Endothelial cell of umbilical vein (primary cell): Measurements from ENCODE around the gene SH3D19. TPM values are rescaled to one million over a fixed set of nuclear protein-coding genes. Genes with fewer than 3 reads are reported as not detected.

Source experiments
- BruUV-seq: library from RNA; stranded (reverse); fragments of 400-500 nt; replicated peaks from 2 replicates; lab custom pipeline; 2021; lab: Mats Ljungman, UMichigan
- CTCF ChIA-PET: fragments of 300-600, 350-600 bp; sonication (Branson Sonifier 250); formaldehyde crosslinking; loops from one replicate; lab custom pipeline; 2021; ENCODE audit warnings: antibody characterized with exemption, inconsistent platforms; lab: Charles Lee
- POLR2A ChIA-PET: fragments of 300-600, 350-600 bp; sonication (Branson Sonifier 250); formaldehyde crosslinking; loops from one replicate; lab custom pipeline; 2021; ENCODE audit warnings: antibody characterized with exemption, inconsistent platforms; lab: Charles Lee
- DNase-seq: peaks from one replicate; pipeline ENCODE4 v3.0.0-alpha.2; 2011; ENCODE audit warnings: low read depth, low spot score
- FAIRE-seq: peaks from 2 replicates; lab custom pipeline; 2011; peaks lifted over from hg19 to GRCh38; lab: Jason Lieb, UNC
- H2AFZ ChIP-seq: 2 replicates; pipeline ENCODE4 v1.6.0; 2012; ENCODE audit warnings: low read depth, low read length, control low read depth, inconsistent platforms
- H3K27ac ChIP-seq: 2 replicates; pipeline ENCODE4 v1.5.1; 2011; ENCODE audit warnings: low read depth, mild to moderate bottlenecking, control low read depth, low read length, moderate library complexity; ENCODE audit not compliant: insufficient read depth
- H3K27me3 ChIP-seq, 2 experiments: 2 replicates each; pipeline versions ENCODE4 v1.6.0 to v1.6.1; 2011; ENCODE audit warnings: low read length in 2 of 2, mixed read lengths in 1 of 2; ENCODE audit not compliant: control insufficient read depth in 2 of 2, insufficient read depth in 2 of 2
- H3K36me3 ChIP-seq, 2 experiments: 2 replicates in 1 of 2; 3 replicates in 1 of 2; pipeline ENCODE4 v1.5.1; 2011; ENCODE audit warnings: low read length in 2 of 2, mild to moderate bottlenecking in 1 of 2, moderate library complexity in 1 of 2; ENCODE audit not compliant: control insufficient read depth in 2 of 2, insufficient read depth in 2 of 2; ENCODE audit errors: extremely low read depth in 1 of 2
- H3K4me1 ChIP-seq: 3 replicates; pipeline ENCODE4 v1.5.1; 2011; ENCODE audit warnings: mild to moderate bottlenecking, low read length; ENCODE audit not compliant: control insufficient read depth, insufficient read depth; ENCODE audit errors: extremely low read depth
- H3K4me2 ChIP-seq: 2 replicates; pipeline ENCODE4 v1.6.1; 2011; ENCODE audit warnings: low read length, control low read depth, mixed read lengths; ENCODE audit not compliant: insufficient read depth
- H3K4me3 ChIP-seq, 3 experiments: fragments of 200-600 bp in 1 of 3; sonication (generic), shearing (Covaris generic) in 1 of 3; replicated peaks in 1 of 3; 2 replicates each; pipeline ENCODE4 v1.5.1; 2011 to 2016; ENCODE audit warnings: control low read depth in 3 of 3, low read length in 3 of 3, mild to moderate bottlenecking in 2 of 3, inconsistent platforms in 1 of 3, low read depth in 1 of 3, moderate library complexity in 1 of 3; ENCODE audit not compliant: insufficient read depth in 1 of 3
- H3K79me2 ChIP-seq: 2 replicates; pipeline ENCODE4 v1.6.0; 2012; ENCODE audit warnings: low read length, inconsistent platforms; ENCODE audit not compliant: control insufficient read depth, insufficient read depth
- H3K9ac ChIP-seq: replicated peaks from 2 replicates; pipeline ENCODE3; 2011; ENCODE audit warnings: low read length, control low read depth; ENCODE audit not compliant: insufficient read depth; ENCODE audit errors: extremely low read depth
- H3K9me1 ChIP-seq: replicated peaks from 3 replicates; pipeline ENCODE4 v1.6.0; 2011; ENCODE audit warnings: mild to moderate bottlenecking, low read length; ENCODE audit not compliant: control insufficient read depth, insufficient read depth; ENCODE audit errors: extremely low read depth
- H3K9me3 ChIP-seq: replicated peaks from 2 replicates; pipeline ENCODE4 v1.5.1; 2012; ENCODE audit warnings: low read length, inconsistent platforms; ENCODE audit not compliant: control insufficient read depth, insufficient read depth
- H4K20me1 ChIP-seq: replicated peaks from 2 replicates; pipeline ENCODE3; 2011; ENCODE audit warnings: mild to moderate bottlenecking, low read length; ENCODE audit not compliant: control insufficient read depth, insufficient read depth; ENCODE audit errors: extremely low read depth
- EZH2 ChIP-seq: IDR thresholded peaks from 2 replicates; pipeline ENCODE4 v1.6.1; 2012; ENCODE audit warnings: borderline replicate concordance, low read depth, mild to moderate bottlenecking, moderate library complexity, low read length, inconsistent platforms; ENCODE audit not compliant: severe bottlenecking
- FOS ChIP-seq: IDR thresholded peaks from 2 replicates; pipeline ENCODE4 v1.6.1; 2011; ENCODE audit warnings: mild to moderate bottlenecking, low read length, moderate library complexity, borderline replicate concordance; ENCODE audit not compliant: insufficient read depth
- GATA2 ChIP-seq: IDR thresholded peaks from 2 replicates; pipeline ENCODE4 v1.7.0; 2011; ENCODE audit warnings: low read depth, mild to moderate bottlenecking, moderate library complexity, mixed read lengths, low read length; ENCODE audit not compliant: insufficient read length, insufficient read depth
- JUN ChIP-seq: IDR thresholded peaks from 2 replicates; pipeline ENCODE4 v1.6.1; 2011; ENCODE audit warnings: borderline replicate concordance, low read depth; ENCODE audit not compliant: insufficient read length, insufficient read depth
- MYC ChIP-seq: IDR thresholded peaks from one replicate; pipeline ENCODE4 v1.6.1; 2011; ENCODE audit warnings: mild to moderate bottlenecking, low read depth, low read length
- POLR2A ChIP-seq: IDR thresholded peaks from 2 replicates; pipeline ENCODE4 v1.6.1; 2012; ENCODE audit warnings: low read depth, mild to moderate bottlenecking, control low read depth, low read length
- POLR2AphosphoS5 ChIP-seq: IDR thresholded peaks from 2 replicates; pipeline ENCODE4 v1.6.1; 2012; ENCODE audit warnings: low read depth, mild to moderate bottlenecking, control low read depth, low read length, moderate library complexity; ENCODE audit not compliant: insufficient read depth
- dilution Hi-C: fragments of 300-500 bp; cut with MboI; formaldehyde crosslinking; loops from one replicate; pipeline ENCODE4 v1.15.0; 2019; ENCODE audit warnings: low sequenced_read_pairs; ENCODE audit not compliant: extremely low pct_ligation_motif_present
- intact Hi-C: fragments of 100-400 bp; cut with micrococcal nuclease; formaldehyde crosslinking; loops from one replicate; pipeline ENCODE4 v1.10.0; 2022
- polyA plus RNA-seq, 4 experiments: library from polyadenylated mRNA; depleted of rRNA in 3 of 4; stranded (reverse) in 3 of 4; unstranded in 1 of 4; fragments of >200 nt; gene quantifications; 2 replicates each; pipeline versions ENCODE4 v1.2.1 to v1.2.3, GENCODE V29; 2011 to 2012; ENCODE audit warnings: missing spikeins in 1 of 4
- total RNA-seq: library from RNA; stranded (reverse); gene quantifications from 2 replicates; pipeline ENCODE4 v1.2.3, GENCODE V29; 2021
- TF ChIP-seq, protein P1 (sequence below), 2 donors: IDR thresholded peaks; 1 replicate in 1 of 2; 2 replicates in 1 of 2; pipeline ENCODE4 v1.5.1; 2011; ENCODE audit warnings: low read length in 2 of 2, mild to moderate bottlenecking in 2 of 2, moderate library complexity in 2 of 2, control low read depth in 1 of 2, inconsistent platforms in 1 of 2, low read depth in 1 of 2; ENCODE audit not compliant: insufficient read depth in 1 of 2; ENCODE audit errors: extremely low read depth in 1 of 2
- TF ChIP-seq, protein P2 (sequence below): IDR thresholded peaks from 2 replicates; pipeline ENCODE4 v1.6.1; 2011; ENCODE audit not compliant: insufficient read depth, insufficient read length

The SH3D19 gene
- total and polyA plus RNA-seq, 2 donors (not counting 3 experiments of a cell fraction or from before 2014, with no cell fraction given): 37.5 to 92.8 TPM

DNA sequence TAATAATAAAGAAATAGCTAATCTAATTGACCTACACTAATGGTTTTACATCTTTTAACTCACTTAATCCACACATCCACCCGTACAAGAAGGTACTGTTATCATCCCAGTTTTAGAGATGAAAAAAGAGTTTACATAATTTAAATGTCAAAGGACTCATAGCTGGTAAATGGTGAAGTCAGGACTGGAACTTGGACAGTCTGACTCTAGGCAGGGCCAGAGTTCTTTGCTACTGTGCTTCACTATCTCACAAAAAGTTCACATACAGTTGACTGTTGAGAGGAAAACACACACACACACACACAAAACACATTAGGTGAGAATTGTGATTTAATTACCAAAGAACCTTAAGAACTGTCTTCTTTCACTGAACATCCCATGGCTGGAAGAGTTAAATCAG, 119.7 kb downstream of the SH3D19 start:
- intact Hi-C loops: loop anchor here (1.0 kb wide), 2 partner anchors 9 to 10 kb away; no protein-coding TSS in a partner anchor
- ChIA-PET POLR2A (no interaction called here), CTCF (interaction anchor here (2.2 to 3.3 kb wide), 3 partner anchors 10 to 20 kb away, joined by 8 to 11 read pairs (median 10); no protein-coding TSS in a partner anchor)
- no peak for FAIRE-seq
- no peak for DNase-seq
- H3K9me1 ChIP-seq: no peaks in the 10 kb centered on the region
- no peak overlapping the region for H3K9ac ChIP-seq
- H3K4me2 ChIP-seq: no peak overlapping the region
- H3K36me3 ChIP-seq: no peaks in the 10 kb centered on the region
- no peak overlapping the region for H2AFZ ChIP-seq
- H3K27me3 ChIP-seq: no peaks in the 10 kb centered on the region
- dilution Hi-C loops: no loop called here
- TF ChIP-seq POLR2A: no peak
- H3K4me3 ChIP-seq: no peak overlapping the region
- BruUV-seq: no TSS peak
- H3K79me2 ChIP-seq: peaks cover 10% of the 10 kb centered on the region
- no peaks in the 10 kb centered on the region for H3K9me3 ChIP-seq
- H4K20me1 ChIP-seq: no peaks in the 10 kb centered on the region
- H3K27ac ChIP-seq: no peak overlapping the region
- H3K4me1 ChIP-seq: peaks cover 54% of the 10 kb centered on the region

DNA sequence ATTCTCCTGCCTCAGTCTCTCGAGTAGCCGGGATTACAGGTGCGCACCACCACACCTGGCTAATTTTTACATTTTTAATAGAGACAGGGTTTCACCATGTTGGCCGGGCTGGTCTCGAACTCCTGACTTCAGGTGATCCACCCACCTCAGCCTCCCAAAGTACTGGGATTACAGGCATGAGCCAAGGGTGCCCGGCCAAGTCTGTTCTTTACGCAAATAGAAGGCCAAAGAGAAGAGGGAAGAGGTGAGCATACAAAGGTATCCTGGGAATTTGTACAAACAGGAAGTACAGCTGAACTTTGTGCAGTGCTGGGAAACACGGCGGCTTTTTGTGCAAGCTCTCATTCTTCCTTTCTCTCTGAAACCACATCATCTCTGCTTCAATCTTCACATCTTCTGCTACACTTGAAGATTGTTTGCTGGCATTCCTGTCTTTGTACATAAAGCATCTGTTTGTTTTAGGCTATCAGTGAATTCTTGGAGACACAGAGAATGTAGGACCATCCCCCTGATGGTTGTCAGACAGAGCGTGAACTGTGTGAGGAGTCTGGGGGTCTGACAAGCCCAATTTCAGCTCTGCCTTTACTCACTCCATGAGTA, 120.4 kb downstream of the SH3D19 start:
- intact Hi-C loops: no loop called here
- Histone ChIP-seq H3K4me1 (peaks cover 54% of the 10 kb centered on the region), H3K27ac (peak overlapping the region; percentile 35), H3K9ac (no peak overlapping the region), H3K36me3 (no peaks in the 10 kb centered on the region), H3K4me2 (peak overlapping the region; percentile 39), H3K79me2 (peaks cover 14% of the 10 kb centered on the region), H3K4me3 (no peak overlapping the region), H2AFZ (no peak overlapping the region), H4K20me1 (no peaks in the 10 kb centered on the region), H3K9me3 (no peaks in the 10 kb centered on the region), H3K27me3 (no peaks in the 10 kb centered on the region), H3K9me1 (no peaks in the 10 kb centered on the region)
- CTCF ChIA-PET: interaction anchor here (2.2 to 3.3 kb wide), 3 partner anchors 9 to 21 kb away, joined by 8 to 11 read pairs (median 10); no protein-coding TSS in a partner anchor
- no peak for TF ChIP-seq GATA2
- no peak for TF ChIP-seq POLR2AphosphoS5
- TF ChIP-seq, protein P1, sequence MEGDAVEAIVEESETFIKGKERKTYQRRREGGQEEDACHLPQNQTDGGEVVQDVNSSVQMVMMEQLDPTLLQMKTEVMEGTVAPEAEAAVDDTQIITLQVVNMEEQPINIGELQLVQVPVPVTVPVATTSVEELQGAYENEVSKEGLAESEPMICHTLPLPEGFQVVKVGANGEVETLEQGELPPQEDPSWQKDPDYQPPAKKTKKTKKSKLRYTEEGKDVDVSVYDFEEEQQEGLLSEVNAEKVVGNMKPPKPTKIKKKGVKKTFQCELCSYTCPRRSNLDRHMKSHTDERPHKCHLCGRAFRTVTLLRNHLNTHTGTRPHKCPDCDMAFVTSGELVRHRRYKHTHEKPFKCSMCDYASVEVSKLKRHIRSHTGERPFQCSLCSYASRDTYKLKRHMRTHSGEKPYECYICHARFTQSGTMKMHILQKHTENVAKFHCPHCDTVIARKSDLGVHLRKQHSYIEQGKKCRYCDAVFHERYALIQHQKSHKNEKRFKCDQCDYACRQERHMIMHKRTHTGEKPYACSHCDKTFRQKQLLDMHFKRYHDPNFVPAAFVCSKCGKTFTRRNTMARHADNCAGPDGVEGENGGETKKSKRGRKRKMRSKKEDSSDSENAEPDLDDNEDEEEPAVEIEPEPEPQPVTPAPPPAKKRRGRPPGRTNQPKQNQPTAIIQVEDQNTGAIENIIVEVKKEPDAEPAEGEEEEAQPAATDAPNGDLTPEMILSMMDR (IDR thresholded peaks at IDR 0.05; ENCODE audit: extremely low read depth in 1 of 2, insufficient read depth in 1 of 2, low read depth in 1 of 2, low read length in 2 of 2): no peak
- no peak for TF ChIP-seq EZH2
- no peak for TF ChIP-seq POLR2A
- no peak for TF ChIP-seq JUN
- TF ChIP-seq, protein P2, sequence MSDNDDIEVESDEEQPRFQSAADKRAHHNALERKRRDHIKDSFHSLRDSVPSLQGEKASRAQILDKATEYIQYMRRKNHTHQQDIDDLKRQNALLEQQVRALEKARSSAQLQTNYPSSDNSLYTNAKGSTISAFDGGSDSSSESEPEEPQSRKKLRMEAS: no peak
- TF ChIP-seq MYC: no peak
- no peak for TF ChIP-seq FOS
- FAIRE-seq: no peak
- BruUV-seq: no TSS peak
- POLR2A ChIA-PET: no interaction called here
- DNase-seq: peak; percentile 41
- dilution Hi-C loops: no loop called here
